NCI-H345 (cell line): Measurements from ENCODE around the gene WIPF3.

Experiments used
- DNase-seq: peaks from one replicate; lab custom pipeline; 2025; lab: John Stamatoyannopoulos, UW

The WIPF3 gene

GRCh38 chr7:29847916-29848315 is 41.6 kb downstream of the WIPF3 start:
- no peak for DNase-seq

DNA sequence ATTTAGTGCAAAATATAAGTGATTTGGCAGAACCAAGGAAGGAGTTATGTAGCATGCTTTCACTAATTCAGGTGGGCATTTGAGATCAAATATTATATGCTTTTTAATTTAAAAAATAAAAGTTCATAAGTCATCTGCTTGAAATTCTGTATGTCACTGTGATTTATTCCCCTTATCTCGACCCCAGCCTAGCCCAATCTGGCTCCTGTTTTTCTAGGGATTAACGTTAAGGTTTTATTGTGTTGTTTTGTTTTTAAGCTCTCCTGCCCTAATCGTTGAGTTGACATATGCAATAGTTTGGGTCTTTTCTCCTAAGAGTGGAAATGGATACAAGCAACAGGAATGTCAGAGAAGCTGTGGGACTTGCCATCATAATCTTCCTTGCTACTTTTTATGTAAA is 42.6 kb downstream of the WIPF3 start:
- no peak for DNase-seq

GRCh38 chr7:29851487-29851886 is 45.2 kb downstream of the WIPF3 start:
- DNase-seq, result no peak

DNA sequence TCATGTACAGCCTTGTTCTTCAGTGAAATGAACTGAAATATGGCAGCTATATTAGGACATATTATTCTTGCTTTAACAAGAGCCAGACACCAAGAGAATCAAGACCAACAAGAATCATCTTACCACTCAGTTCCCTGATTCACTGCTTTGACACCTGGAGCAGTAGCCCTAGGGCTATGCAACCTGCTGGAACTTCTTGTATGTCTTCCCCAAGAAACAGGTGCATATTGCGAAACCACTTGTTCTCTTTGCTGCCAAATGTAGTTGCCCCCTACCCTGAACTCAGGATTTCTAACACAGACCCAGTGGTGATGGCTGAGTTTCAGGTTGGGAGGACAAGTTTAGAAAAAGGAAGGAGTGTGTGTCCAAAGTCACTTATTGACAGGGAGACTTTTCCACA is 46.1 kb downstream of the WIPF3 start:
- DNase-seq, result no peak

GRCh38 chr7:29853072-29853471 is 46.8 kb downstream of the WIPF3 start:
- DNase-seq, result no peak

- no peak for DNase-seq
Measured at GRCh38 chr7:29853789-29854188, 47.5 kb downstream of the WIPF3 start.

DNA sequence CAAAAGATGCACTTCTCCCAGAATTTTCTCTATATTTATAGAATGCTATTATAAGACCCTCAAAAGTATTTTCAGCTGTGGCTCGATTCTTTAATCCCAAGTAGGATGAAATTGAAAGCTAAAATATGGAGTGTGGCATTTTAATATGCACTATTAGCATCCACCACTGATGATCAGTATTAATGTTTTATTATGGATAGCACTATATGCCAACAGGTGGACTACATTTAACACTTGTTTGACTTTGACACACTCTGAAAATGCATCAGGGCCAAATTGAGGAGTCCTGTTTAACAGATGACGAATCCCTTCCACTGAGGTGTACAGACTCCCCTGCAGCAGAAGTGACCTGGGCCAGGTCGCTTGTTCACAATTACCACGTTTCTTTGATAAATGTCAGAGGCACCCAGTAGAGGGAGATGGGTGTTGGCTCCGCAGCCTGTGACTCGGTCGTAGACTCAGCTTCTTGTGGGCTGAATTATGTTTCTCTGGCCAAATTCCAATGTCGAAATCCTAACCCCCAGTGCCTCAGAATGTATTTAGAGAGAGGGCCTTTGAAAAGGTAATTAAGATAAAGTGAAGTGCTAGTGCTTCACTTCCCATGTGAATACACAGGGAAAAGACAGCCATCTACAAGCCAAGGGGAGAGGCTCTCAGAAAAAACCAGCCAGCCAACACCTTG is 48.1 kb downstream of the WIPF3 start:
- DNase-seq, result no peak

- DNase-seq, result no peak
Measured at GRCh38 chr7:29857654-29858053, 51.3 kb downstream of the WIPF3 start.

GRCh38 chr7:29858191-29858951 is 52.1 kb downstream of the WIPF3 start:
- no peak for DNase-seq

DNA sequence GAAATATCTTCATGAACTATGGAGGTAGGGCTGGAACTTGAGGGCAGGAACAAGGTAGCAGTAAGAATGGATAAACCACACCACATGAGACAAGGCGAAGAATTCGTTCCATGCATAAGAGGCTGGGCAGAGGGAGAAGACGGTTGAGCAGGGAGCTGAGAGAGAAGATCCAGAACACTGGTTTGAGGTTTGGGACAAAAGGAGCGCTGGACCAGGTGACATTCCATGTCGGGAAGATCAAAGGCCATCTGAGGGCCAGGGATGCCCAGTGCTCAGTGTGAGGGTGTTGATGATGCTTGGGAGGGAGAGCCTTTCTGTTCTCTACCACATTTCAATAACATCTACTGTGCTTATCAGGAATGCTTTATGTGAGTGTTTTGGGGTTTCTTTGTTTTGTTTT is 52.8 kb downstream of the WIPF3 start:
- no peak for DNase-seq

- no peak for DNase-seq
Measured at GRCh38 chr7:29859524-29860185, 53.3 kb downstream of the WIPF3 start.

DNA sequence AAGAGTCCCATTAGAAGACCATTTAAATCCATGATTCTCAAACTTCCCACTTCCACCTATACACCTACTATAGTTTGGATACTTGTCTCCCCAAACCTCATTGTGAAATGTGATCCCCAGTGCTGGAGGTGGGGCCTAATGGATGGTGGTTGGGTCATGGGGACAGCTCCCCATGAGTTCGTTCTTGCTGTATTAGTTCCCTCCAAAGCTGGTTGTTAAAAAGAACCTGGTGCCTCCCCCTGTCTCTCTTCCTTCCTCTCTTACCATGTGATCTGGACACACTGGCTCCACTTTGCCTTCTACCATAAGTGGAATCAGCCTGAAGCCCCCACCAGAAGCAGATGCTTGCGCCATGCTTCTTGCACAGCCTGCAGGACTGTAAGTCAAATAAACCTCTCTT is 53.9 kb downstream of the WIPF3 start:
- no peak for DNase-seq

- no peak for DNase-seq
Measured at GRCh38 chr7:29861884-29862283, 55.6 kb downstream of the WIPF3 start.

- no peak for DNase-seq
Measured at GRCh38 chr7:29864656-29865055, 58.3 kb downstream of the WIPF3 start.

- no peak for DNase-seq
Measured at GRCh38 chr7:29865526-29865925, 59.2 kb downstream of the WIPF3 start.

DNA sequence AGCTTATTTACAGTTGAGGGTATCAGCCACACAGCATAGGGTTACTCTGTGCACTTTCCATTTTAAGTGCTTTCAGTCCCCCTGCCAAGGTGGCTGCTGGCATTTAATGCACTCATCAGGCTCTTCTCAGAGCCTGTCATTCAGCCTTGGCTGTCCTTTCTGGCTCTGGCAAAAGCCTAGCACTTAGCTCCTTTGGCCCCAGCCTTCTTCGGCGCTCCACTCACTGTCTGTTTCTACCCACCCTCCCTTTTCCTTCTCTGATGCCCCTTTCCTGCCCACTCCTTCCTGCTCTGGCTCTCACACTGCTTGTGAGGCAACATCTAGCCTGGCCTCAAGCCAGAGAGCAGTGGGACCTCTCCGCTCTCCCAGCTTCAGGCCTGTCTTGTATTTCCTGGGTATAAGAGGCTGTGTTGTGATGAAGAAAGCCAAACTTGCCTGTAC is 60.2 kb downstream of the WIPF3 start:
- DNase-seq, result no peak

DNA sequence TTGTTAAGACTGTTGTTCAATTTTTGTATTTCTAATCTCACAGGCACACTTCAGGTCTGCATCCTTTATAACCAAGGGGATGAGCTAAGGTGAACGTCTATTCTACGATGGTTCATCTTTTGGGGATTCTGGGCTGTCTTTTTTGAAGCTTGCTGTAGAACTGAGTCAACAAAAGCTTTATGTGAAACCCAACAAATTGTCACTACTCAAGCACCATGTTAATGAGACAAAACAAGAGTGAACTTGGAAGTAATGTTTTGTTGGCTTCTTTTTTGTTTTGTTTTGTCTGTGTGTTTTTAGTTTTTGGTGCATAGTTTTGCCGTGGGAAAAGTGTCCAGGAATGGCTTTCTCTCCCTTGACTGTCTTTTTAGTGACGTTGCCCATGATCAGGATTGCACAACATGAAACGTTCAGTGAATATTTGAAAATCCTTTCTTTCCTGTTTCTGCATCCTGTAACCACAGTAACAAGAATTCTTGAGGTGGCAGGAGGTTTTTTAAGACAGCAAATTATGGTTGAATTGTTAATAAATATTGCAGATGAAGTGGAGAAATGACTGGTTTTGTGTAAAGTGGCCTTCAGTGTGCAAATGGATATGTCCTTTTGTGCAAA is 65.6 kb downstream of the WIPF3 start:
- no peak for DNase-seq

- DNase-seq, result no peak
Measured at GRCh38 chr7:29873644-29874294, 67.5 kb downstream of the WIPF3 start.

DNA sequence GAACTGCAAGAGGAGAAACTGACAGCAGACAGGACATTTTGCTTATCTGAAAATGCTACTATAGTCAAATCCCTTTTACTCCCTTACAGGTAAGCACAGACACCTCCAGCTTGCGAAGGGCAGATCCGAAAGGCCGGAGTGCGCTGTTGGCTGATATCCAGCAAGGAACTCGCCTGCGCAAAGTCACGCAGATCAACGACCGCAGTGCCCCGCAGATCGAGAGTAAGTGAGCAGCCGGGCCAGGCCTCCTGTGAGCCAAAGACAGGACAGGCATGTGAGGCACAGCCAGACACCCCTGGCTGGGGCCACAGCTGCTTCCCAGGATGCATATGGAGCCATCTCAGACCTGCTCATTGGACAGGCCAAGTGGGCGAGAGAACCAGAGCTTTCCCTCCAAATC is 69.4 kb downstream of the WIPF3 start:
- no peak for DNase-seq

DNA sequence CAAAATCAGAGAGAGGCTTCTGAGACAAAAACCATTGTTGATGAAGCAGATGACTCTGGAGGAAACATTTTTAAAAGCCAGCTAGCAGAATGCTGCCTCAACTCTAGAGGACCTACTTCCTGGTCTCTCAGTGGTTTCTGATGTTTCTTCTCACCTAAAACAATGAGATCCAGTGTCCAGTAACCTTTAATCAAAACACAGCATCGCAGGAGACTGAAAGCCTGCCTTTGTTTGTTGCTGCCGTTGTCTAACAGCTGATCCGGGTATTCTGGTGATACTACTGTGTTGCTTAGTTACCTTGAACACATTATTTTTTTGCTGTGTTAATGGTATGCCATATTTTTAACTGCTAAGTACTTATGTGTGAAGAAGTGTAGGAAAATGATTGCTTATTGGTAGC is 70.9 kb downstream of the WIPF3 start:
- peak; percentile 22 for DNase-seq

DNA sequence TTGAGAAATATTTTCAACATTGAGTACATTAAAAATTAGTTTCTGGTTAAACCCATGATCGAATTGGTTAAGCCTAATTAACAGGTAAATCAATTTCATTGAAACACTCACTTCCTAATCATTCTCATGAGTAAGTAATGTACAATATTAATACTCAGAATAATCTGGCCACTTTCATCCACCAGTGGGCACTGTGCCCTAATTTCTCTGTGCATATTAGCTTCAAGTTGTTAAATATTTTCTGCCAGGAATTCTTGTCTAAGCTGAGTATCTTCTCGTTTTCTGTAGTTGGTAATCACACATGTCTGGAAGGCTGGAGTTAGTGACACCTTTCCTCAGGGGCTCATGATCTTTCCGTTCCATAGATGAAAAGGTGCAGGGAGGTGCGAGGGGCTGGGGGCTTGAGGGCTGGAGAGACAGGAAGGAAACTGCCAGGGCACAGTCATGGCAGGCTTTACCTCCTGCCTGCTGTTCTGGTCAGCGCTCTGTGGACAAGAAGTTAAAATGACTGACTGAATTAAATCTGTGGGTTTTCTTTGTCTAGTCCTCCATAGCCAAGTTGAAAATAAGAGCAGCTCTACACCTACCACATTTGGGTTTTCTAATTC is 71.9 kb downstream of the WIPF3 start:
- peak; percentile 35 for DNase-seq

DNA sequence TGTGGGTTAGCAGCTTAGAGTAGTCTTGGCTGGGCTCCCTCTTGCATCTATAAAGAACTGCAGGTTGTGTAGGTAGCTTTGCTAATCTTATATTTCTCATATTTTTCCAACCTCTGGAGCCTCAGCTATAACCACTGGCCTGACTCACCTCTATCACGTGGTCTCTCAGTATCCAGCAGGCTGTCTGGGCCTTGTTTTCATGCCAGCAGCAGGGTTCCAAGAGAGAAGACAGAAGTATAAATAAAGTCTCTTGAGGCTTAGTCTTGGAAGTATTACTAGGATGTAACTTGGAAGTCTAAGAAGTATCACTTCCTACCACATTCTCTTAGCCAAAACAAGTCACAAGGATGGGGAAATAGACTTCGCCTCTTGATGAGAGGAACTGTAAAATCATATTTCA is 73.3 kb downstream of the WIPF3 start:
- DNase-seq, result no peak
